NCI-H510A treated with DMSO at 0.1 percent for 48 hours (cell line): ENCODE results near the gene RRM2.
"Not testable (repeated sequence)": the region's sequence is repeated elsewhere in the genome, so short reads cannot be mapped to it uniquely, and the experiment has no call there.

Experiments
- DNase-seq: peaks from one replicate; lab custom pipeline; 2025; lab: John Stamatoyannopoulos, UW

Gene RRM2

DNA sequence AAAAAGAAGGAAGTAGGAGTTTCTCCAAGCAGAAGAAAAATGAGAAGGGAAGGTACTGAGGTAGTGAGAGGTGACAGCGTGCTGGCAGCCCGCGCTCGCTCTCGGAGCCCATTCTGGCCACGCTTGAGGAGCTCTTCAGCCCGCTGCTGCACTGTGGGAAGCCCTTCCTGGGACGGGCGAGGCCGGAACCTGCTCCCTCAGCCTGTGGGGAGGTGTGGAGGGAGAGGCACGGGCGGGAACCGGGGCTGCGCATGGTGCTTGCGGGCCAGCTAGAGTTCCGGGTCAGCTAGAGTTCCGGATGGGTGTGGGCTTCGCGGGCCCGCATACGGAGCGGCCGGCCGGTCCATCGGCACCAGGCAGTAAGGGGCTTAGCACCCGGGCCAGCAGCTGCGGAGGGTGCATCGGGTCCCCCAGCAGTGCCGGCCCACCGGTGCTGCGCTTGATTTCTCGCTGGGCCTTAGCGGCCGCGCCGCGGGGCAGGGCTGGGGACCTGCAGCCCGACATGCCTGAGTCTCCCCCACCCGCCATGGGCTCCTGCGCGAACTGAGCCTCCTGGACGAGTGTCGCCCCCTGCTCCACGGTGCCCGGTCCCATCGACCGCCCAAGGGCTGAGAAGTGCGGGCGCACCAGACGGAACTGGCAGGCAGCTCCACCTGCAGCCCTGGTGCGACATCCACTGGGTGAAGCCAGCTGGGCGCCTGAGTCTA, 31.2 kb upstream of the RRM2 start:
- no peak for DNase-seq

GRCh38 chr2:10091889-10092244, 30.7 kb upstream of the RRM2 start:
- not testable (repeated sequence) for DNase-seq

- DNase-seq, result no peak
These were observed 28.2 kb upstream of the RRM2 start for GRCh38 chr2:10094271-10094814.

GRCh38 chr2:10095175-10095574, 27.4 kb upstream of the RRM2 start:
- no peak for DNase-seq

- DNase-seq, result no peak
These were observed 25.9 kb upstream of the RRM2 start for GRCh38 chr2:10096641-10097040.

DNA sequence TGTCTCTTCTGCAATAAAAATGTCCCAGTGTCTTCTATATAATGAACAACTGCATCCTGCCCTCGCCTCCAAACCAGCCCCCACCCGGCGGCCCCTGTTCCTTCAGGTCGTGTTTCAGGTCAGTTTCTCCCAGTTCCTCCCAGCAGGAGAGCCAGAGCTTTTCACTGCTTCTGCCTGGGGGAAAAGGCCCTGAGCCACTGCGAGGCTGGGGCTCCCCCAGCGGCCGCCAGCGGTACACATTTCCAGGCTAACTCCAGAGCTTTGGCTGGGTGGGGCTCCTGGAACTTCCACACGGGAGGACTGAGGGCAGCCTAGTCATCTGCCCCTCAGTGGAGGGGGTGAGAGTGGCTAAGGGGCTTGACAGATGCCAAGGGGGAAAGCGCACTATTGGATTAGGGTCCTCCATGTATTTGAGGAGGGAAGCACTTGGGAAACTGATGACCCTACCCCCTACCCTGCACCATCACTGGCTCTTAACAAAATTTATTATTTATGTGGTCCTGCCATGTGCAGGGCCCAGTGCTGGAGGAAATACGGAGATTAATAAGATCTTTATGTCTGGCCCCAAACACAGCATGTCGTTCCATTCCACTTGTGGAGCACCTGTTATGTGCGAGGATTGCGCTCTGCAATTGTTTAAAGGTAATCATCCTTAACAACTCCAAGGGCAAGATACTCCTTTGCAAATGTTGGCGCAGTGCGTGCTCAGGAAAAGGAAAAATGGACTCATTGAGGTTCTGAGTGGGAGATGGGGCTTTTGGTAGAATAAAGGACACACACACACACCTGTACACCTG, 25.0 kb upstream of the RRM2 start:
- peak; percentile 73 for DNase-seq

DNA sequence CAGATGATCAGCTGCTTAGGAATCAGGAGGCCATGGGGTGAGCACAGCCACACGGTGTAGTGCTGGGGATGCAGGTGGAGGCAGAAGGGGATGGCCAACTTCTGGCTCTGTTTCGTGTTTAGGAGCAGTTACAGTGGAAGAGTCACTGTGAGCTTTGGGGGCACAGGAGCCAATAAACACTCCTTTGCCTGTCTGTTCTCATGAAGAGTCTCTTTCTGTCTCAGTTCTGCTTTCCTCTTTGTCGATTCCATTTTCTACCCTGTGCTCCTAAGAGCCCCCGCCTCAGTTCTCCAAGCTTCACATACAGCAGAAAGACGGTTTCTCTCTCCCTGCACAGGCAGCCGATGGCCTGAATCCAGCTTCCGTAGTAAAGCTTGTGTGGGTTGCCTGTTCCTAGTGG, 21.0 kb upstream of the RRM2 start:
- DNase-seq, result no peak

- DNase-seq, result no peak
These were observed 19.4 kb upstream of the RRM2 start for GRCh38 chr2:10103179-10103578.

DNA sequence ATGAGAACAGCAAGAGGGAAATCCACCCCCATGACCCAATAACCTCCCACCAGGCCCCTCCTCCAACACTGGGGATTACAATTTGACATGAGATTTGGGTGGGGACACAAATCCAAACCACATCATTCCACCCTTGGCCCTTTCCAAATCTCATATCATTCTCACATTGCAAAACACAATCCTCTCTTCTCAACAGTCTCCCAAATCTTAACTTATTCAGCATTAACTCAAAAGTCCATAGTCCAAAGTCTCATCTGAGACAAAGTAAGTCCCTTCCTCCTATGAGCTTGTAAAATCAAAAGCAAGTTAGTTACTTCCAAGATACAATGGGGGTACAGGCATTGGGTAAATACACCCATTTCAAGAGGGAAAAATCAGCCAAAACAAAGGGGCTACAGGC, 17.6 kb upstream of the RRM2 start:
- DNase-seq, result not testable (repeated sequence)

GRCh38 chr2:10109311-10109710, 13.2 kb upstream of the RRM2 start:
- DNase-seq, result no peak

- DNase-seq, result no peak
These were observed 3.6 kb upstream of the RRM2 start for GRCh38 chr2:10119027-10119325.

GRCh38 chr2:10119601-10120157, 2.9 kb upstream of the RRM2 start:
- no peak for DNase-seq

DNA sequence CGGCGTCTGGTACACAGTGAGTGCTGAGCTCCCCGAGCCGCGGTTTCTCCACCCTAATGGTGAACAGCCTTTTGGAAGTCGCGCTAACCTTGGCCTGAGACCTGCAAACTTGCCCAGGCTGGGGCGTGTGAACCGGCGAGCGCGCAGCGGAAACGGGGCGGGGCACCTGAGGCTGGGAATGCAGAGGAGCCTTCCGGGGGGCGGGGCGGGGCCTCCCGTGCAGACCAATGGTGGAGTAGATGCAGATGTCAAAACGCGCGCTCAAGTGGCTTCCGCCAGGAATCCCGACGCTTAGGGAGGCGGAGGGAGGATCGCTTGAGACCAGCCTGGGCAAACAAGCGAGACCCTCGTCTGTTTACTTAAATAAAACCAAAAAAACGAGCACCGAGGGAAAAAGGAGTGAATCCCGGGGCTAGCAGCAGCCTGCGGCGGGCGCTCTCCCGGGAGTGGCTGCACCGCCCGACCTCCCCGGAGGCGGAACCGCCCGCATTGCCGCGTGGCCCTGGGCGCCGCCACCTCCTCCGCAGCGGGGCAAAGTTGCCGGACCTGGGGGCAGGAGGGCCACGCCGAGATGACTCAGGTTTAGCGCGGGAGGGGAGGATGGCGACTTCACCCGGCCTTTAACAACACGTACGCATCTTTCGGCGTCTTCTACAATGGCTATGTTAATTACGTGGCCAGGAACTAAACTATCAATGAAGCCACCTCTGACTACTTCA, 2.2 kb upstream of the RRM2 start:
- DNase-seq, result peak; percentile 98

DNA sequence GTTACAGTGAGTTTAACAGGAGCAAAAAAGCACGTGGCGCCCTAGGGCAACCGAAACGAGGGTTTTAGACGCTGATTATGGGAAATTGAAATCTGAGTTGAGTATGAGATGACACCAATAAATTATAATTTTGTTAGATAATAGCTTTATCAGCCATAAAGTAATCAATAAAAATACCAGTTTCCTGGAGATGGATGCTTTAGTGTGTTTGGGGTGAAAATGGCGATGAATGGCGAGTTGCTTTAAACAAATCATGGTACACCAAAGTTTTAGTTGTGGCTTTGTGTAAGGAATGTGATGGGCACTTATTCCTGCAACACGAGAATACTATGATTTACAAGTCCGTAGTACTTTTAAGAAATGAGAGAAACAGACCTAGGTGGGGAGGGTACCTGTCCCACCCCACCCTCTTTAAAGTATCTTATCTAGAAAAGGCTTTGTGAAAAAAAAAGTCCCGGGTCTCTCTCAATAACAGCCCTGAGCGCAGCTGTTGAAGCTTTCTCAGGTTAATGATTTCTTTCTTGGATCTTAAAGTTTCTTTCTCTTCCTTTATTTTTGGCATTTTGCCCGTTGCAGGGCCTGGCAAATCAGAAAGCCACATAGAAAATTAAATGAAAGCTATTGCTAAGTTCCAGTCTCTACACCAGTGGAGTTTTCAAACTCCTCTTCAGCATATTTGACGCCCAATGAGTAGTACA, 1.5 kb upstream of the RRM2 start:
- peak; percentile 69 for DNase-seq

DNA sequence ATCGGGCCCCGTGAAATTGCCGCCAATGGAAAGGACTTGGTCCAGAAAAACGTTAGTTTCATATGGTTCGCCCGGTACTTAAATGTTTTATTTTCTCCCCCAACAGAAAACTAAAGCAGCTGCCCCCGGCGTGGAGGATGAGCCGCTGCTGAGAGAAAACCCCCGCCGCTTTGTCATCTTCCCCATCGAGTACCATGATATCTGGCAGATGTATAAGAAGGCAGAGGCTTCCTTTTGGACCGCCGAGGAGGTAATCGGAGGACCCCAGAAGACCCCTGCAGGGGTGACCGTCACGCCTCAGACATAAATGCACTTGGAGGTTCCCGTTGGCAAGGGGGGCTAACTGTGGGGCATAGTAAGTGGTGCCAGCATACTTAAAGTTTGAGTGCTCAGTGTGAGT, 742 bp downstream of the RRM2 start:
- no peak for DNase-seq

DNA sequence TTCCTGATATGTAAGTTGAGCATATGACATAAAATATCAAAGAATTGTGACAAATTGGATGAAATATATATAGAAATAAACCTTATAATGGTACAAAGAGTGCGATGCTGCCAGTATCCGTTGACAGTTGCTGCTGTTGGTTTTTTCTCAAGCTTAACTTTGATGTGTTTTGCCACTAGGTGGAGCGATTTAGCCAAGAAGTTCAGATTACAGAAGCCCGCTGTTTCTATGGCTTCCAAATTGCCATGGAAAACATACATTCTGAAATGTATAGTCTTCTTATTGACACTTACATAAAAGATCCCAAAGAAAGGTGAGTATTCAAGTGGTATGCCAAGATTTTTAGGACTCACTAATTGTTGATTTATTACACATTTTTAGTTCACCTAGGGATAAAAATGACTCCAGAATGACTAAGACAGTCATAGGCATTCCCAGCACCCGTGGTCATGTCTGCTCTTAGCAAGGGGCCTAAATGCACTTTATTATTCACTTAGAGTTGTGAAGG, 2.1 kb downstream of the RRM2 start:
- peak; percentile 76 for DNase-seq

DNA sequence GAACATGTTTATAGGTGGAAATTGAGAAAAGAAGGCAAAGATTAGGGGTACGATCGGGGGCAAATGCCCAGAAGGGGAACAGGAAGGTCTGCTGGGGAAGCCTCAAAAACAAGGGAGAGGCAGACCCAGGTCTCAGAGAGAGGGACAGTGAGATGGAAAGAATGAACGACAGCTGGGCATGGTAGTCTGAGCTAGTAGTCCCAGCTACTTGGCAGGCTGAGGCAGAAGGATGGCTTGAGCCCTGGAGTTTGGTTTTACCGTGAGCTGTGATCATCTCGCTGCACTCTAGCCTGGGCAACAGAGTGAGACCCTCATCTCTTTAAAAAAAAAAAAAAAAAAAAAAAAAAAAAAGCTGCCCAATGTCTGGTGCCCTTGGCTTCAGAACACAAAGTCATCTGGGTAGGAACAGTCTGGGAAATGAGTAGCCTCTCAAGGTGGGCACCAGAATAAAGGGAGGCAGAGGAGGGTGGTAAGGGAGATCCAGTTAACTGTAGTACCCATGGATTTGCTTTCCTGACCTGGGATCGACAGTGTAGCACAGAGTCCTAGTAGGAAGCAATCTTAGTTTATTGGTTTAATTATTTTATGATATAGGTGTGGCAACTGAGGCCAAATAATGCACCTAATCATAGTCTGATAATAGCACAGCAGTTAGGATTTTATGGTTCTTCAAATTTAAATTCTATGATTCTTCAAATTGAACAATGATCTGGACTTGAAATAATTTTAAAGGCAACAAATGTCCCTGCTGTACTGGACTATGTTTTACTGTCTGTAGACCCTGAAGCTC, 3.5 kb downstream of the RRM2 start:
- DNase-seq, result no peak

- DNase-seq, result no peak
These were observed 4.1 kb downstream of the RRM2 start for GRCh38 chr2:10126632-10127026.

DNA sequence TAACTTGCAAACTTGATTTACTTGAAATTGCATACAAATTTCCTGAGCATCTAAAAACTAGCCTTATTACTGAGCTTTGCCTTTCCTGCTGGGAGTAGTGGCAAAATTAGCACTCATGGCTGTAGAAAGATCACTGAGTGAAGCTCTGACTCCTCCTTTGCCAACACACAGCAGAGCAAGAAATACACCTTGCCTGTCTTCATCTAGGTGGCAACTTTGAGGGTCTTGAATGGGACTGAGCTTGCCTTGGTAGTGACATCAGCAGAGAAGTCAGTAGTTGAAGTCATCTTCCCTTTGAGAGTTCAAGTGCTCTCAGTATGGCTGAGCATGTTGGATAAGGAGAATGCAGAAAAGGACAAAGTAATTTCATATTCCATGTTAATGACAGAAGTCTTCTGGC, 5.9 kb downstream of the RRM2 start:
- DNase-seq, result no peak

DNA sequence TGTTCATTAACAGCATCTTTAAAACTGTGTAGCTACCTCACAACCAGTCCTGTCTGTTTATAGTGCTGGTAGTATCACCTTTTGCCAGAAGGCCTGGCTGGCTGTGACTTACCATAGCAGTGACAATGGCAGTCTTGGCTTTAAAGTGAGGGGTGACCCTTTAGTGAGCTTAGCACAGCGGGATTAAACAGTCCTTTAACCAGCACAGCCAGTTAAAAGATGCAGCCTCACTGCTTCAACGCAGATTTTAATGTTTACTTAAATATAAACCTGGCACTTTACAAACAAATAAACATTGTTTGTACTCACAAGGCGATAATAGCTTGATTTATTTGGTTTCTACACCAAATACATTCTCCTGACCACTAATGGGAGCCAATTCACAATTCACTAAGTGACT, 7.0 kb downstream of the RRM2 start:
- no peak for DNase-seq

DNA sequence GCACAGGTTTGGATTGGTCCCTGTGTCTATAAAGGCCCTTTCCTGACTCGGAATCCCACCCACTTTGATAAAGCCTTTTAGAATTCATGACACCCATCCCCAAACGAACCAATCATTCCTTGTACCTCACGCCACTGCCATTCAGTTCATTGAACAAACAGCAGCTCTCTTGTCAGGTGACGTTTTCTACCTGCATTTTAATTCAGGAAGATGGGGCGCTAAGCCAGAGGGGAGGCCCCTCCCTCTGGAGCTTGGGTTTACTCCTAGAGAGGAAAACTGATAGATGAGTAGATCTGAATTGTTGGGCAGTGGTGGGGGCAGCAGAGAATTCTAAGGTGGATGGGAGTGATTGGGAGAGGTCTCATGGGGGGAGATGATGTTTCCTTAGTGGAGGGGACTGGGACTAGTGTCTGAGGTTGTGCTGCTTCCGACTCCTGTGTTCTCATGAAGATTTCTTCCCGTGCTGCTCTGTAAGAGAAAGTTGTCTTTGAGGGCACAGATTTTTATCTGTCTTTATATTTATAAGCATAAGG, 9.6 kb downstream of the RRM2 start:
- DNase-seq, result no peak
